Measurements from ENCODE around the gene AVP.
"Not testable (repeated sequence)": the region's sequence is repeated elsewhere in the genome, so short reads cannot be mapped to it uniquely, and the experiment has no call there.

Gene AVP

GRCh38 chr20:3082306-3082951 is 2.1 kb downstream of the AVP start:
- TF ChIP-seq ZNF274 (IDR thresholded peaks at IDR 0.05; ENCODE audit: low read depth, low read length): no peak
- no peak overlapping the region for H3K4me3 ChIP-seq (ENCODE audit: low read length)

GRCh38 chr20:3081641-3082040 is 2.9 kb downstream of the AVP start:
- TF ChIP-seq ZNF274 (IDR thresholded peaks at IDR 0.05; ENCODE audit: low read depth, low read length): no peak
- no peak overlapping the region for H3K4me3 ChIP-seq (ENCODE audit: low read length)

- no peak overlapping the region for H3K4me3 ChIP-seq (ENCODE audit: low read length)
- no peak for TF ChIP-seq ZNF274 (IDR thresholded peaks at IDR 0.05; ENCODE audit: low read depth, low read length)
Observed at GRCh38 chr20:3080939-3081388, 3.6 kb downstream of the AVP start.

- no peak overlapping the region for H3K4me3 ChIP-seq (ENCODE audit: low read length)
- TF ChIP-seq ZNF274 (IDR thresholded peaks at IDR 0.05; ENCODE audit: low read depth, low read length): no peak
Observed at GRCh38 chr20:3077618-3078134, 6.8 kb downstream of the AVP start.

- not testable (repeated sequence) for H3K4me3 ChIP-seq (ENCODE audit: low read length)
Observed at GRCh38 chr20:3075315-3075714, 9.2 kb downstream of the AVP start.

GRCh38 chr20:3074812-3075211 is 9.7 kb downstream of the AVP start:
- H3K4me3 ChIP-seq (ENCODE audit: low read length): no peak overlapping the region
- TF ChIP-seq ZNF274 (IDR thresholded peaks at IDR 0.05; ENCODE audit: low read depth, low read length): no peak

GRCh38 chr20:3073251-3073643 is 11.3 kb downstream of the AVP start:
- not testable (repeated sequence) for H3K4me3 ChIP-seq (ENCODE audit: low read length)

GRCh38 chr20:3072530-3073250 is 11.8 kb downstream of the AVP start:
- H3K4me3 ChIP-seq (ENCODE audit: low read length): no peak overlapping the region
- no peak for TF ChIP-seq ZNF274 (IDR thresholded peaks at IDR 0.05; ENCODE audit: low read depth, low read length)

GRCh38 chr20:3071610-3072529 is 12.7 kb downstream of the AVP start, which contains the start of gene OXT:
OXT (plus strand) TSS chr20:3071620; CDS start chr20:3071656, 36 bp downstream.
- no peak for TF ChIP-seq ZNF274 (IDR thresholded peaks at IDR 0.05; ENCODE audit: low read depth, low read length)
- H3K4me3 ChIP-seq (ENCODE audit: low read length): no peak within 1 kb of the TSS

- no peak for TF ChIP-seq ZNF274 (IDR thresholded peaks at IDR 0.05; ENCODE audit: low read depth, low read length)
- no peak overlapping the region for H3K4me3 ChIP-seq (ENCODE audit: low read length)
Observed at GRCh38 chr20:3071266-3071609, 13.3 kb downstream of the AVP start.

GRCh38 chr20:3070725-3071124 is 13.8 kb downstream of the AVP start:
- H3K4me3 ChIP-seq (ENCODE audit: low read length): no peak overlapping the region
- no peak for TF ChIP-seq ZNF274 (IDR thresholded peaks at IDR 0.05; ENCODE audit: low read depth, low read length)

- no peak for TF ChIP-seq ZNF274 (IDR thresholded peaks at IDR 0.05; ENCODE audit: low read depth, low read length)
- no peak overlapping the region for H3K4me3 ChIP-seq (ENCODE audit: low read length)
Observed at GRCh38 chr20:3068986-3069900, 15.3 kb downstream of the AVP start.

- no peak overlapping the region for H3K4me3 ChIP-seq (ENCODE audit: low read length)
- no peak for TF ChIP-seq ZNF274 (IDR thresholded peaks at IDR 0.05; ENCODE audit: low read depth, low read length)
Observed at GRCh38 chr20:3068075-3068474, 16.4 kb downstream of the AVP start.

All from GM08714 (cell line).